H1 (cell line): Measurements from ENCODE around the gene FAM114A2. TPM values are rescaled to one million over a fixed set of nuclear protein-coding genes. Genes with fewer than 3 reads are reported as not detected.

Experiments
- ATF3 ChIP-seq: IDR thresholded peaks from 2 replicates; pipeline ENCODE4 v1.6.1; 2011; ENCODE audit warnings: low read depth, mild to moderate bottlenecking, low read length; ENCODE audit not compliant: insufficient read depth
- BCL11A ChIP-seq, 2 experiments: IDR thresholded peaks; one replicate each; pipeline ENCODE4 v1.6.1; 2011; ENCODE audit warnings: low read depth in 2 of 2, low read length in 2 of 2, mild to moderate bottlenecking in 2 of 2
- BRCA1 ChIP-seq: IDR thresholded peaks from 2 replicates; pipeline ENCODE4 v1.6.1; 2012; ENCODE audit warnings: low read depth, low read length, improper control_type of control experiment
- CHD2 ChIP-seq: IDR thresholded peaks from 2 replicates; pipeline ENCODE4 v1.6.1; 2012; ENCODE audit warnings: low read length, improper control_type of control experiment
- CTBP2 ChIP-seq: IDR thresholded peaks from 2 replicates; pipeline ENCODE4 v1.7.0; 2011; ENCODE audit warnings: borderline replicate concordance, mild to moderate bottlenecking, moderate library complexity, mixed read lengths, low read length; ENCODE audit not compliant: insufficient read depth, insufficient read length
- EGR1 ChIP-seq: IDR thresholded peaks from 2 replicates; pipeline ENCODE4 v1.6.1; 2011; ENCODE audit warnings: low read depth, low read length, borderline replicate concordance
- EZH2 ChIP-seq: fragments of 200-600 bp; sonication (generic); IDR thresholded peaks from 2 replicates; pipeline ENCODE4 v1.7.1; 2012; ENCODE audit warnings: low read depth, mild to moderate bottlenecking, moderate library complexity, low read length, inconsistent platforms; ENCODE audit not compliant: severe bottlenecking
- FOSL1 ChIP-seq: IDR thresholded peaks from 2 replicates; pipeline ENCODE4 v1.6.1; 2011; ENCODE audit warnings: mild to moderate bottlenecking, low read depth, low read length, moderate library complexity; ENCODE audit not compliant: insufficient read depth
- HDAC2 ChIP-seq, 2 experiments: fragments of 300-600 bp in 1 of 2; sonication (generic) in 1 of 2; IDR thresholded peaks; 2 replicates each; pipeline ENCODE4 v1.6.1; 2011 to 2012; ENCODE audit warnings: low read depth in 2 of 2, low read length in 2 of 2, mild to moderate bottlenecking in 2 of 2, moderate library complexity in 2 of 2, borderline replicate concordance in 1 of 2, inconsistent platforms in 1 of 2
- KDM1A ChIP-seq: fragments of 200-600, 300-600 bp; sonication (generic); IDR thresholded peaks from 2 replicates; pipeline ENCODE4 v1.7.1; 2016; ENCODE audit warnings: mild to moderate bottlenecking, low read length, borderline replicate concordance
- KDM5A ChIP-seq: fragments of 200-600 bp; IDR thresholded peaks from 2 replicates; pipeline ENCODE4 v1.7.1; 2012; ENCODE audit warnings: mild to moderate bottlenecking, low read length, inconsistent platforms, mixed read lengths
- MAFK ChIP-seq: IDR thresholded peaks from 2 replicates; pipeline ENCODE4 v1.6.1; 2012; ENCODE audit warnings: low read depth, mild to moderate bottlenecking, improper control_type of control experiment, low read length
- POLR2AphosphoS5 ChIP-seq: IDR thresholded peaks from 2 replicates; pipeline ENCODE4 v1.6.1; 2011; ENCODE audit warnings: low read depth, low read length
- POU5F1 ChIP-seq: IDR thresholded peaks from 2 replicates; pipeline ENCODE4 v1.6.1; 2011; ENCODE audit warnings: low read depth, mild to moderate bottlenecking, low read length, moderate library complexity
- RAD21 ChIP-seq, 2 experiments: IDR thresholded peaks in 1 of 2; conservative IDR thresholded peaks in 1 of 2; 2 replicates each; pipeline ENCODE4 v1.6.1; 2011; ENCODE audit warnings: low read depth in 2 of 2, low read length in 2 of 2, improper control_type of control experiment in 1 of 2, inconsistent platforms in 1 of 2, mild to moderate bottlenecking in 1 of 2, moderate library complexity in 1 of 2
- RBBP5 ChIP-seq: IDR thresholded peaks from 2 replicates; pipeline ENCODE4 v1.7.1; 2012; ENCODE audit warnings: low read depth, mild to moderate bottlenecking, inconsistent platforms, low read length, moderate library complexity, borderline replicate concordance
- SIN3A ChIP-seq, 2 experiments: IDR thresholded peaks in 1 of 2; conservative IDR thresholded peaks in 1 of 2; 2 replicates each; pipeline ENCODE4 v1.6.1; 2011 to 2012; ENCODE audit warnings: low read length in 2 of 2, improper control_type of control experiment in 1 of 2, low read depth in 1 of 2, mild to moderate bottlenecking in 1 of 2
- SP2 ChIP-seq: IDR thresholded peaks from 2 replicates; pipeline ENCODE4 v1.6.1; 2012; ENCODE audit warnings: mild to moderate bottlenecking, low read length, inconsistent platforms
- SRF ChIP-seq: IDR thresholded peaks from 2 replicates; pipeline ENCODE4 v1.6.1; 2011; ENCODE audit warnings: mild to moderate bottlenecking, low read depth, low read length, moderate library complexity
- TAF7 ChIP-seq: optimal IDR thresholded peaks from 2 replicates; pipeline ENCODE3; 2011; ENCODE audit warnings: low read depth, mild to moderate bottlenecking, inconsistent platforms, low read length, moderate library complexity, borderline replicate concordance
- USF2 ChIP-seq: IDR thresholded peaks from 2 replicates; pipeline ENCODE4 v1.6.1; 2011; ENCODE audit warnings: low read length, improper control_type of control experiment
- polyA plus RNA-seq, 7 experiments: library from polyadenylated mRNA; depleted of rRNA in 3 of 7; stranded (reverse) in 5 of 7; unstranded in 2 of 7; fragments of >200 nt in 5 of 7; fragments of 200-250 nt in 2 of 7; gene quantifications; 1 replicate in 5 of 7; 2 replicates in 1 of 7; 4 replicates in 1 of 7; pipeline versions ENCODE4 v1.2.1 to v1.2.3, GENCODE V29; 2011 to 2013; ENCODE audit warnings: missing spikeins in 2 of 7, mixed read lengths in 2 of 7
- total RNA-seq: library from RNA; stranded (reverse); fragmentation: NEBNext Ultra II Directional; extraction: Animal tissue kit (Norgen Biotek cat#: 25700); gene quantifications from 2 replicates; pipeline ENCODE4 v1.2.1, GENCODE V29; 2021

FAM114A2 gene
- total and polyA plus RNA-seq, 2 of the 8 experiments (the other 6 are each of a cell fraction or from before 2014, with no cell fraction given) = 3.8 to 9.2 TPM

- TF ChIP-seq EGR1 = no peak
- TF ChIP-seq SRF = no peak
- 0 out of 2 replicates have a peak, but pooled peaks have one; percentile 86 for TF ChIP-seq RBBP5
- TF ChIP-seq SP2 = no peak
- peak; percentile 19 to 58 for TF ChIP-seq BCL11A (IDR thresholded peaks at IDR 0.05; ENCODE audit: low read depth in 2 of 2, low read length in 2 of 2)
- no peak for TF ChIP-seq FOSL1
- no peak for TF ChIP-seq SIN3A (conservative IDR thresholded peaks at IDR 0.05 in 1 of 2, IDR thresholded peaks at IDR 0.05 in 1 of 2; ENCODE audit: low read depth in 1 of 2, low read length in 2 of 2)
- TF ChIP-seq ATF3 = no peak
- TF ChIP-seq CTBP2 = peak; percentile 77
- TF ChIP-seq EZH2 = no peak
- no peak for TF ChIP-seq KDM1A
- no peak for TF ChIP-seq USF2
- TF ChIP-seq MAFK = no peak
- TF ChIP-seq HDAC2 (IDR thresholded peaks at IDR 0.05; ENCODE audit: borderline replicate concordance in 1 of 2, low read depth in 2 of 2, low read length in 2 of 2) = no peak
- TF ChIP-seq POU5F1 = 0 out of 2 replicates have a peak, but pooled peaks have one; percentile 19
- no peak for TF ChIP-seq POLR2AphosphoS5
- TF ChIP-seq KDM5A = no peak
- TF ChIP-seq RAD21 (IDR thresholded peaks at IDR 0.05 in 1 of 2, conservative IDR thresholded peaks at IDR 0.05 in 1 of 2; ENCODE audit: low read depth in 2 of 2, low read length in 2 of 2) = peak; percentile 16 to 33; a peak in 2 of 4 replicates
- TF ChIP-seq TAF7 = no peak
- 0 out of 2 replicates have a peak, but pooled peaks have one; percentile 24 for TF ChIP-seq CHD2
- no peak for TF ChIP-seq BRCA1
These were observed 79.4 kb downstream of the FAM114A2 start (continued) for GRCh38 chr5:153959134-153959957.
